ENCODE measurements around the gene CSAD. TPM values are rescaled to one million over a fixed set of nuclear protein-coding genes. Genes with fewer than 3 reads are reported as not detected.
"Not testable (repeated sequence)": the region's sequence is repeated elsewhere in the genome, so short reads cannot be mapped to it uniquely, and the experiment has no call there.

Gene CSAD
- total RNA-seq, 1 experiment from 2014 or later: 12.6 TPM

GRCh38 chr12:53184828-53185227, 4.1 kb upstream of the CSAD start:
- DNase-seq (ENCODE audit: extremely low read depth, low read depth): no peak

- DNase-seq (ENCODE audit: extremely low read depth, low read depth): no peak
Observed at GRCh38 chr12:53182903-53183302, 2.2 kb upstream of the CSAD start.

- no peak for DNase-seq (ENCODE audit: extremely low read depth, low read depth)
Observed at GRCh38 chr12:53181935-53182334, 1.2 kb upstream of the CSAD start.

- DNase-seq (ENCODE audit: extremely low read depth, low read depth): peak; percentile 69
Observed at GRCh38 chr12:53180931-53181645, 363 bp upstream of the CSAD start.

GRCh38 chr12:53179687-53180219, 972 bp downstream of the CSAD start:
- DNase-seq (ENCODE audit: extremely low read depth, low read depth): no peak

GRCh38 chr12:53178803-53179202, 1.9 kb downstream of the CSAD start:
- DNase-seq (ENCODE audit: extremely low read depth, low read depth): not testable (repeated sequence)

- not testable (repeated sequence) for DNase-seq (ENCODE audit: extremely low read depth, low read depth)
Observed at GRCh38 chr12:53177447-53177846, 3.3 kb downstream of the CSAD start.

GRCh38 chr12:53176750-53177149, 4.0 kb downstream of the CSAD start:
- DNase-seq (ENCODE audit: extremely low read depth, low read depth): no peak

GRCh38 chr12:53174881-53175491, 5.7 kb downstream of the CSAD start:
- DNase-seq (ENCODE audit: extremely low read depth, low read depth): peak; percentile 44

- no peak for DNase-seq (ENCODE audit: extremely low read depth, low read depth)
Observed at GRCh38 chr12:53173085-53173715, 7.5 kb downstream of the CSAD start.

- DNase-seq (ENCODE audit: extremely low read depth, low read depth): no peak
Observed at GRCh38 chr12:53172352-53172751, 8.4 kb downstream of the CSAD start.

- no peak for DNase-seq (ENCODE audit: extremely low read depth, low read depth)
Observed at GRCh38 chr12:53171725-53172329, 8.9 kb downstream of the CSAD start.

- no peak for DNase-seq (ENCODE audit: extremely low read depth, low read depth)
Observed at GRCh38 chr12:53170876-53171724, 9.6 kb downstream of the CSAD start.

GRCh38 chr12:53170215-53170614, 10.5 kb downstream of the CSAD start:
- DNase-seq (ENCODE audit: extremely low read depth, low read depth): no peak

- DNase-seq (ENCODE audit: extremely low read depth, low read depth): no peak
Observed at GRCh38 chr12:53169644-53170043, 11.1 kb downstream of the CSAD start.

- DNase-seq (ENCODE audit: extremely low read depth, low read depth): no peak
Observed at GRCh38 chr12:53166837-53167236, 13.9 kb downstream of the CSAD start.

GRCh38 chr12:53163008-53163407, 17.7 kb downstream of the CSAD start:
- DNase-seq (ENCODE audit: extremely low read depth, low read depth): not testable (repeated sequence)

- DNase-seq (ENCODE audit: extremely low read depth, low read depth): no peak
Observed at GRCh38 chr12:53161119-53161911, 19.4 kb downstream of the CSAD start.

- DNase-seq (ENCODE audit: extremely low read depth, low read depth): no peak
Observed at GRCh38 chr12:53160673-53161072, 20.1 kb downstream of the CSAD start.

- no peak for DNase-seq (ENCODE audit: extremely low read depth, low read depth)
Observed at GRCh38 chr12:53160000-53160399, 20.7 kb downstream of the CSAD start.
